Hindlimb muscle (tissue), 1 donor: ENCODE results near the gene TMED5. TPM values are rescaled to one million over a fixed set of nuclear protein-coding genes. Genes with fewer than 3 reads are reported as not detected.

Source experiments
- DNase-seq: peaks from one replicate; pipeline ENCODE4 v3.0.0-alpha.2; 2013
- polyA plus RNA-seq: library from polyadenylated mRNA; unstranded; fragments of 120-200 nt; gene quantifications from one replicate; pipeline ENCODE4 v1.2.1, GENCODE V29; 2013; ENCODE audit not compliant: insufficient read length

The TMED5 gene
- polyA plus RNA-seq, 1 donor = 27.9 TPM

- no peak for DNase-seq
Measured at GRCh38 chr1:93120614-93121013, 59.6 kb downstream of the TMED5 start.

DNA sequence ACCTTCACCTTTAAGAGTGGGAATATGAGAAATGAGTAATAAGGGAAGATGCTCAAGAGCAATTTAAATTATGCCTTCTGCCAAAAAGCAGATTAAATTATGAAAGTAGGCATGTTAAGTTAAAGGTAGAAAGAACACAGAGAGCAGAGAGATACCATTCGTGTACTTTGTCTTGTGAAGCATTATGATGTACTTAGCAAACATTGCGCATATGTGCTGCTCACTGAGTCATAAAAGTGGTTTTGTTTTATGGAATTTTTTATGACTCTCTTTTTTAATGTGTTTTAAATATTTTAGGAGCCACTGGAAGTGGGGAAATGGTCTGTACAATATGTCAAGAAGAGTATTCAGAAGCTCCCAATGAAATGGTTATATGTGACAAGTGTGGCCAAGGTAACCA lies 65.8 kb downstream of the TMED5 start:
- DNase-seq = no peak

DNA sequence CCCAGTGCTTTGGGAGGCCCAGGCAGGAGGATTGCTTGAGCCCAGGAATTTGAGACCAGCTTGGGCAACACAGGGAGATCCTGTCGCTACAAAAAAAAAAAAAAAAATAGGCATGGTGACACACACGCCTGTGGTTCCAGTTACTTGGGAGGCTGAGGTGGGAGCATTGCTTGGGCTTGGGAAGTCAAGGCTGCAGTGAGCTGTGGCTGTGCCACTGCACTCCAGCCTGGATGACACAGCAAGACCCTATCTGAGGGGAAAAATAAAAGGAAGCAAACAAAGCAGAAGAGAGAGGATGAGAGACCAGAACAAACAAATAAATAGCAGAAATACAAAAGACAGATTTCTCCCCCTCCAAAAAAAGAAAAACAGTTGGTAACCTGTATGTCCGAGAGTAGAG lies 67.1 kb downstream of the TMED5 start:
- DNase-seq = no peak

- no peak for DNase-seq
Measured at GRCh38 chr1:93111561-93111960, 68.7 kb downstream of the TMED5 start.

DNA sequence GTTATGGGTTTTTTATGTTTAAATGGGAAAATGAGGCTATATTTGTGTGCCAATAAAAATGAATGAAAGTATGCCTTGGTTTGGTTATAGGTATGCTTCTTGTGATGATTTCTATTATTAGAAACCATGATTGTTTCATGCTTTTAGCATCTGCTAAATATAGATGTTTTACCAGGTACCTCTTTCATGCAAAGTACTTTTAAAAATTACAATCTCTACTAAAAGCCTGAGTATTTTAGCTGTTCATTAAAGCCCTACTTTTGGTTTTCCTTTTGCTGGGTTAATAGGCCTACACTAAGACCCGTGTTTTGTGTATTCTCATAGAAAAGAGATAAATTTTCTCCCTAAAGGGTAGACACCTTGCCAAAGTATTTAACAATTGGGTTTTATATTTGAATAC lies 69.1 kb downstream of the TMED5 start:
- no peak for DNase-seq

GRCh38 chr1:93109578-93109977 lies 70.6 kb downstream of the TMED5 start:
- DNase-seq = no peak

GRCh38 chr1:93108335-93108734 lies 71.9 kb downstream of the TMED5 start:
- DNase-seq = no peak

DNA sequence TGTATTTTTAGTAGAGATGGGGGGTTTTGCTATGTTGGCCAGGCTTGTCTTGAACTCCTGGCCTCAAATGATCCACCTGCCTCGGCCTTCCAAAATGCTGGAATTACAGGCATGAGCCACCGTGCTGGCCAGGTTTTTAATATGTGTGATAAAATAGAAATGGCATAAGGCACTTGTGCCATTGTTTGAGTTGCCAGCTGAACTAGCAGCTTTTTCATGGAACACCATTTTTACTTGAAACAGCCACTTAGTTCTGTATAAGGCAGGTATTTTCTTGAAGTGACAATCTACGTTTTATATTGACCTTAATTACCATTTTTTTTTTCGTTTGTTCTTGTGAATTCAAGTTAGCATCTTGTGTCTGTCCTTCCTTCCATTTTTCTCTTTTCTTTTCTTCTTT lies 72.8 kb downstream of the TMED5 start:
- DNase-seq = no peak

GRCh38 chr1:93106226-93106625 lies 74.0 kb downstream of the TMED5 start:
- DNase-seq = no peak

DNA sequence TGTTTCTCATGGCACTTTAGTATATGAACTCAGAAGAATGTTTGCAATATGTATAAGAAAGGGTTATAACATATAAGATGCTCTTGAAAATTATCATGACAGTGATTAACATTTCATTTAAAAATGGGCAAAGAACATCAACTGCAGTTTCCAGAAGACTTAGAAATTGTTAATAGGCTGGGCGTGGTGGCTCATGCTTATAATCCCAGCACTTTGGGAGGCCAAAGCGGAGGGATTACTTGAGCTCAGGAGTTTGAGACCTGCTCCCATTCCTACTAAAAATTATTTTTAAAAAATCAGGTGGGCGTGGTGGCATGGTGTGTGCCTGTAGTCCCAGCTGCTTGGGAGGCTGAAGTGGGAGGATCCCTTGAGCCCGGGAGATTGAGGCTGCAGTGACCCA lies 78.1 kb downstream of the TMED5 start:
- DNase-seq = no peak

Other genes starting within 250 kb of the TMED5 start
- 7.7 TPM for gene DIPK1A, start 219.0 kb downstream of the TMED5 start, polyA plus RNA-seq
- 23.7 TPM for gene MTF2, start 101.1 kb downstream of the TMED5 start, polyA plus RNA-seq
- gene CCDC18, start 311 bp upstream of the TMED5 start, polyA plus RNA-seq = 4.3 TPM
- 64.0 TPM for gene DR1, start 165.5 kb upstream of the TMED5 start, polyA plus RNA-seq